GM23338 (cell line): ENCODE data around the gene EPHB2. TPM values are rescaled to one million over a fixed set of nuclear protein-coding genes. Genes with fewer than 3 reads are reported as not detected.
A peak's percentile ranks its signal among the peaks of the same experiment; 100 is the strongest.

Source experiments
- ATAC-seq: fragments of 200-7000 bp; cut with Tn5 transposase; 3 replicates; pipeline ENCODE4 v1.9.1; 2020
- DNase-seq: peaks from one replicate; pipeline ENCODE4 v3.0.0-alpha.2; 2015; ENCODE audit warnings: low spot score
- H2AFZ ChIP-seq: fragments of 200-600 bp; sonication (generic); 2 replicates; pipeline ENCODE4 v1.8.0; 2016; ENCODE audit warnings: antibody characterized with exemption, mild to moderate bottlenecking, moderate library complexity
- H3F3A ChIP-seq: fragments of 200-600 bp; sonication (generic); replicated peaks from 2 replicates; pipeline ENCODE4 v1.8.0; 2017; ENCODE audit warnings: antibody characterized with exemption, mixed run types, low read depth
- H3K27ac ChIP-seq: fragments of 200-600 bp; sonication (generic); 2 replicates; pipeline ENCODE4 v1.6.1; 2016; ENCODE audit warnings: low read depth
- H3K27me3 ChIP-seq: fragments of 200-600 bp; sonication (generic); 2 replicates; pipeline ENCODE4 v1.8.0; 2016; ENCODE audit warnings: mild to moderate bottlenecking, mixed run types, moderate library complexity; ENCODE audit not compliant: insufficient read depth
- H3K36me3 ChIP-seq: fragments of 200-600 bp; sonication (generic); 2 replicates; pipeline ENCODE4 v1.8.0; 2016; ENCODE audit warnings: mild to moderate bottlenecking; ENCODE audit not compliant: insufficient read depth
- H3K4me1 ChIP-seq: fragments of 200-600 bp; sonication (generic); 2 replicates; pipeline ENCODE4 v1.8.0; 2016; ENCODE audit warnings: mild to moderate bottlenecking, moderate library complexity; ENCODE audit not compliant: insufficient read depth
- H3K4me2 ChIP-seq: fragments of 200-600 bp; sonication (generic); 2 replicates; pipeline ENCODE4 v1.7.1; 2017; ENCODE audit warnings: mixed run types
- H3K4me3 ChIP-seq: fragments of 200-600 bp; sonication (generic); 2 replicates; pipeline ENCODE4 v1.6.1; 2016; ENCODE audit warnings: mixed run types
- H3K79me2 ChIP-seq: fragments of 200-600 bp; sonication (generic); replicated peaks from 2 replicates; pipeline ENCODE4 v1.8.0; 2017; ENCODE audit warnings: mild to moderate bottlenecking; ENCODE audit not compliant: insufficient read depth
- H3K9me2 ChIP-seq: fragments of 200-600 bp; sonication (generic); 2 replicates; pipeline ENCODE4 v1.8.0; 2017; ENCODE audit not compliant: insufficient read depth
- H4K20me1 ChIP-seq: fragments of 200-600 bp; sonication (generic); replicated peaks from 2 replicates; pipeline ENCODE4 v1.8.0; 2017; ENCODE audit warnings: mild to moderate bottlenecking; ENCODE audit not compliant: insufficient read depth
- H3K27ac Mint-ChIP-seq: 2 replicates; pipeline ENCODE4 v1.8.0; 2020; ENCODE audit warnings: inconsistent platforms, mild to moderate bottlenecking, moderate library complexity, mixed read lengths
- H3K27me3 Mint-ChIP-seq: 3 replicates; pipeline ENCODE4 v1.8.0; 2022; ENCODE audit warnings: low read depth, mild to moderate bottlenecking, moderate library complexity, mixed read lengths, inconsistent platforms; ENCODE audit not compliant: insufficient read depth, poor library complexity
- H3K36me3 Mint-ChIP-seq: 3 replicates; pipeline ENCODE4 v1.8.0; 2021; ENCODE audit warnings: low read depth, mild to moderate bottlenecking, inconsistent platforms, moderate library complexity, mixed read lengths
- H3K4me1 Mint-ChIP-seq: 3 replicates; pipeline ENCODE4 v1.8.0; 2020; ENCODE audit warnings: mild to moderate bottlenecking, inconsistent platforms, mixed read lengths
- H3K4me3 Mint-ChIP-seq: 3 replicates; pipeline ENCODE4 v1.8.0; 2021; ENCODE audit warnings: moderate library complexity, mild to moderate bottlenecking, inconsistent platforms, mixed read lengths
- H3K9me3 Mint-ChIP-seq: 3 replicates; pipeline ENCODE4 v1.8.0; 2020; ENCODE audit warnings: moderate library complexity, mild to moderate bottlenecking, inconsistent platforms, mixed read lengths
- CREB1 ChIP-seq: fragments of 250-450 bp; sonication (Bioruptor Pico); IDR thresholded peaks from 2 replicates; pipeline ENCODE4 v1.5.0; 2020; ENCODE audit warnings: low read depth, mild to moderate bottlenecking, moderate library complexity
- CTCF ChIP-seq, 2 experiments: fragments of 200-600 bp in 1 of 2; sonication (generic) in 1 of 2; conservative IDR thresholded peaks; 2 replicates each; pipeline versions ENCODE4 v1.5.1 to v1.6.1; 2016 to 2017; ENCODE audit warnings: antibody characterized with exemption in 2 of 2, low read depth in 2 of 2, mild to moderate bottlenecking in 2 of 2, moderate library complexity in 1 of 2
- EZH2 ChIP-seq: fragments of 200-600 bp; sonication (generic); IDR thresholded peaks from one replicate; pipeline ENCODE4 v1.8.0; 2017; ENCODE audit warnings: antibody characterized with exemption, mild to moderate bottlenecking, low read depth; ENCODE audit not compliant: unreplicated experiment
- EZH2phosphoT487 ChIP-seq: fragments of 200-600 bp; sonication (generic); IDR thresholded peaks from one replicate; pipeline ENCODE4 v1.8.1; 2018; ENCODE audit warnings: antibody characterized with exemption; ENCODE audit not compliant: unreplicated experiment
- JUNB ChIP-seq: IDR thresholded peaks from one replicate; pipeline ENCODE4 v1.6.1; 2016; ENCODE audit warnings: antibody characterized with exemption; ENCODE audit not compliant: unreplicated experiment
- NANOG ChIP-seq: IDR thresholded peaks from 2 replicates; pipeline ENCODE4 v1.6.1; 2016; ENCODE audit warnings: antibody characterized with exemption, borderline replicate concordance
- REST ChIP-seq: IDR thresholded peaks from one replicate; pipeline ENCODE4 v1.6.1; 2018; ENCODE audit warnings: antibody characterized with exemption; ENCODE audit not compliant: unreplicated experiment
- STAT1 ChIP-seq: IDR thresholded peaks from one replicate; pipeline ENCODE4 v1.6.1; 2016; ENCODE audit warnings: antibody characterized with exemption; ENCODE audit not compliant: unreplicated experiment
- ZNF114 ChIP-seq: fragments of 250-450 bp; sonication (Bioruptor Pico); IDR thresholded peaks from 2 replicates; pipeline ENCODE4 v1.5.0; 2020; ENCODE audit warnings: mild to moderate bottlenecking, moderate library complexity
- ZNF331 ChIP-seq: fragments of 250-450 bp; sonication (Bioruptor Pico); IDR thresholded peaks from 2 replicates; pipeline ENCODE4 v1.5.0; 2020; ENCODE audit warnings: low read depth, mild to moderate bottlenecking, moderate library complexity
- ZNF462 ChIP-seq: fragments of 250-450 bp; sonication (Bioruptor Pico); IDR thresholded peaks from 2 replicates; pipeline ENCODE4 v1.5.0; 2020; ENCODE audit warnings: mild to moderate bottlenecking, moderate library complexity
- polyA plus RNA-seq: library from polyadenylated mRNA; unstranded; fragments of >200 nt; fragmentation: Nextera tagmentation; extraction: Ambion mirVana; gene quantifications from 2 replicates; pipeline ENCODE4 v1.2.1, GENCODE V29; 2016
- total RNA-seq: library from RNA; depleted of rRNA; stranded (reverse); fragments of >200 nt; shearing (Covaris generic); gene quantifications from 2 replicates; pipeline ENCODE4 v1.2.3, GENCODE V29; 2014

The EPHB2 gene
- total and polyA plus RNA-seq, 2 experiments from 2014 or later = 4.1 to 20.1 TPM

GRCh38 chr1:22803833-22804232 is 93.2 kb downstream of the EPHB2 start:
- H3K4me3 ChIP-seq = no peak overlapping the region
- no peaks in the 10 kb centered on the region for H3K79me2 ChIP-seq
- H4K20me1 ChIP-seq = no peaks in the 10 kb centered on the region
- no peaks in the 10 kb centered on the region for H3K27me3 ChIP-seq
- no peaks in the 10 kb centered on the region for H3F3A ChIP-seq
- H3K9me2 ChIP-seq = no peaks in the 10 kb centered on the region
- no peak overlapping the region; the same call in 1 of the 2 replicates for H3K27ac Mint-ChIP-seq
- no peak for DNase-seq
- H2AFZ ChIP-seq = no peak overlapping the region
- peaks cover 18% of the 10 kb centered on the region for H3K27me3 Mint-ChIP-seq
- no peak for TF ChIP-seq JUNB
- TF ChIP-seq ZNF462 = no peak
- no peak for TF ChIP-seq EZH2
- no peak for TF ChIP-seq CREB1 (CRISPR knock-in tag)
- no peak for TF ChIP-seq STAT1
- no peak for TF ChIP-seq ZNF331
- H3K9me3 Mint-ChIP-seq = no peaks in the 10 kb centered on the region
- H3K4me1 ChIP-seq = peaks cover 21% of the 10 kb centered on the region
- no peak for ATAC-seq
- H3K27ac ChIP-seq = no peak overlapping the region
- H3K4me1 Mint-ChIP-seq = peaks cover 36% of the 10 kb centered on the region
- no peak overlapping the region for H3K4me3 Mint-ChIP-seq
- no peak overlapping the region for H3K4me2 ChIP-seq
- no peaks in the 10 kb centered on the region for H3K36me3 Mint-ChIP-seq
- H3K36me3 ChIP-seq = no peaks in the 10 kb centered on the region

- H3K36me3 ChIP-seq = no peaks in the 10 kb centered on the region
- no peaks in the 10 kb centered on the region for H3K9me2 ChIP-seq
- H3K4me1 Mint-ChIP-seq = peaks cover 36% of the 10 kb centered on the region
- peak overlapping the region; percentile 36; the same call in 1 of the 2 replicates for H3K27ac Mint-ChIP-seq
- no peaks in the 10 kb centered on the region for H3F3A ChIP-seq
- no peak overlapping the region for H3K4me3 Mint-ChIP-seq
- H4K20me1 ChIP-seq = no peaks in the 10 kb centered on the region
- no peaks in the 10 kb centered on the region for H3K36me3 Mint-ChIP-seq
- no peak overlapping the region for H3K4me3 ChIP-seq
- H3K79me2 ChIP-seq = no peaks in the 10 kb centered on the region
- H3K27ac ChIP-seq = no peak overlapping the region
- H3K27me3 ChIP-seq = no peaks in the 10 kb centered on the region
- H3K4me1 ChIP-seq = peaks cover 21% of the 10 kb centered on the region
- no peaks in the 10 kb centered on the region for H3K9me3 Mint-ChIP-seq
- ATAC-seq (no peak; the same call in 2 of the 3 replicates), DNase-seq (no peak)
- peaks cover 18% of the 10 kb centered on the region for H3K27me3 Mint-ChIP-seq
- no peak overlapping the region for H3K4me2 ChIP-seq
- no peak overlapping the region for H2AFZ ChIP-seq
- TF ChIP-seq EZH2phosphoT487 (no peak), EZH2 (no peak), NANOG (no peak), CREB1 (CRISPR knock-in tag) (no peak), CTCF (conservative IDR thresholded peaks at IDR 0.05; ENCODE audit: low read depth in 2 of 2) (no peak), ZNF331 (no peak), JUNB (no peak), REST (no peak), ZNF114 (CRISPR knock-in tag) (no peak)
Measured at GRCh38 chr1:22804406-22804805, 93.8 kb downstream of the EPHB2 start.
